ENCODE data around the gene HHATL. TPM values are rescaled to one million over a fixed set of nuclear protein-coding genes. Genes with fewer than 3 reads are reported as not detected.

The HHATL gene
- total RNA-seq, 1 experiment from 2014 or later: not detected

DNA sequence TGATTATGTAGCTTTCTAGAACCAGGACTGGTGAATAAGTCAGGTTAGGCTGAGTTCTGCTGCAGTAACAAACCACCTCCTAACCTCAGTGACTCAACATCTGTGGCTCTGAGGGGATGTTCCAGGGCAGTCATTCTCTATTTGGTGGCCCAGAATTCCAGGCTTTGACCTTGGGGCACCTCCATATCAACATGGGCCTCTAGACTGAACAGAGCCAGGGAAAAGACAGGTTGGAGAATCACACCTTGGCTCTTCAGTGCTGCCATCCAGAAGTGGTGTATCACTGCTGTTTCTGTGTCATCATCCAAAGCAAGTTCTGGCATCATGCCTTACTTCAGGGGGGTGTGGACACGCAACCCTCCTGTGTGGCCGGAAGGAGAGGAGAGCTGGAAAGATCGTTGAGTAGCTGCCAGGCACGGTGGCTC, 33.8 kb downstream of the HHATL start:
- BruUV-seq (replicated peaks): no TSS peak

DNA sequence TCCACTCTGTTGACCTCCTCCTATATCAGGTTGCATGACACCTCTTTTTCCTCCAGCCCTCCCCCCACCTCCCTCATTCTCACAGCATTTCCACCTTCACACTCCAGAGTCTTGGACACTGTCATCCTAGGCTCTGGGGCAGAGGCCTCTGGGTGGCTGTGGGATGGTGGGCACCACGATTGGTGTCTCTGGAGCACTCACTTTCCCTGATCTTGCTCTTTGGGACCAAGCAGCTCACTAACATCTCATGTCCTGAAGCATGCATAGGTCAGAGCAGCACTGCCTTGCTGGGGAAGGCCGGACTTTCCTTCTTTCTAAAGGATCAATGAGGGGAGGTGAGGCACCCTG, 34.2 kb downstream of the HHATL start:
- H3K27ac ChIP-seq (ENCODE audit: low read length): no peak overlapping the region
- TF ChIP-seq POLR2AphosphoS5 (IDR thresholded peaks at IDR 0.05; ENCODE audit: low read depth, low read length) (no peak), TCF7L2 (IDR thresholded peaks at IDR 0.05; ENCODE audit: low read depth, low read length) (no peak), SIN3A (IDR thresholded peaks at IDR 0.05; ENCODE audit: borderline replicate concordance, insufficient read depth, low read depth, low read length) (no peak)
- TF ChIP-seq, protein P1, sequence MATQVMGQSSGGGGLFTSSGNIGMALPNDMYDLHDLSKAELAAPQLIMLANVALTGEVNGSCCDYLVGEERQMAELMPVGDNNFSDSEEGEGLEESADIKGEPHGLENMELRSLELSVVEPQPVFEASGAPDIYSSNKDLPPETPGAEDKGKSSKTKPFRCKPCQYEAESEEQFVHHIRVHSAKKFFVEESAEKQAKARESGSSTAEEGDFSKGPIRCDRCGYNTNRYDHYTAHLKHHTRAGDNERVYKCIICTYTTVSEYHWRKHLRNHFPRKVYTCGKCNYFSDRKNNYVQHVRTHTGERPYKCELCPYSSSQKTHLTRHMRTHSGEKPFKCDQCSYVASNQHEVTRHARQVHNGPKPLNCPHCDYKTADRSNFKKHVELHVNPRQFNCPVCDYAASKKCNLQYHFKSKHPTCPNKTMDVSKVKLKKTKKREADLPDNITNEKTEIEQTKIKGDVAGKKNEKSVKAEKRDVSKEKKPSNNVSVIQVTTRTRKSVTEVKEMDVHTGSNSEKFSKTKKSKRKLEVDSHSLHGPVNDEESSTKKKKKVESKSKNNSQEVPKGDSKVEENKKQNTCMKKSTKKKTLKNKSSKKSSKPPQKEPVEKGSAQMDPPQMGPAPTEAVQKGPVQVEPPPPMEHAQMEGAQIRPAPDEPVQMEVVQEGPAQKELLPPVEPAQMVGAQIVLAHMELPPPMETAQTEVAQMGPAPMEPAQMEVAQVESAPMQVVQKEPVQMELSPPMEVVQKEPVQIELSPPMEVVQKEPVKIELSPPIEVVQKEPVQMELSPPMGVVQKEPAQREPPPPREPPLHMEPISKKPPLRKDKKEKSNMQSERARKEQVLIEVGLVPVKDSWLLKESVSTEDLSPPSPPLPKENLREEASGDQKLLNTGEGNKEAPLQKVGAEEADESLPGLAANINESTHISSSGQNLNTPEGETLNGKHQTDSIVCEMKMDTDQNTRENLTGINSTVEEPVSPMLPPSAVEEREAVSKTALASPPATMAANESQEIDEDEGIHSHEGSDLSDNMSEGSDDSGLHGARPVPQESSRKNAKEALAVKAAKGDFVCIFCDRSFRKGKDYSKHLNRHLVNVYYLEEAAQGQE (IDR thresholded peaks at IDR 0.05; ENCODE audit: insufficient read depth in 1 of 2, low read depth in 2 of 2, low read length in 1 of 2): no peak
- TF ChIP-seq, protein P2, sequence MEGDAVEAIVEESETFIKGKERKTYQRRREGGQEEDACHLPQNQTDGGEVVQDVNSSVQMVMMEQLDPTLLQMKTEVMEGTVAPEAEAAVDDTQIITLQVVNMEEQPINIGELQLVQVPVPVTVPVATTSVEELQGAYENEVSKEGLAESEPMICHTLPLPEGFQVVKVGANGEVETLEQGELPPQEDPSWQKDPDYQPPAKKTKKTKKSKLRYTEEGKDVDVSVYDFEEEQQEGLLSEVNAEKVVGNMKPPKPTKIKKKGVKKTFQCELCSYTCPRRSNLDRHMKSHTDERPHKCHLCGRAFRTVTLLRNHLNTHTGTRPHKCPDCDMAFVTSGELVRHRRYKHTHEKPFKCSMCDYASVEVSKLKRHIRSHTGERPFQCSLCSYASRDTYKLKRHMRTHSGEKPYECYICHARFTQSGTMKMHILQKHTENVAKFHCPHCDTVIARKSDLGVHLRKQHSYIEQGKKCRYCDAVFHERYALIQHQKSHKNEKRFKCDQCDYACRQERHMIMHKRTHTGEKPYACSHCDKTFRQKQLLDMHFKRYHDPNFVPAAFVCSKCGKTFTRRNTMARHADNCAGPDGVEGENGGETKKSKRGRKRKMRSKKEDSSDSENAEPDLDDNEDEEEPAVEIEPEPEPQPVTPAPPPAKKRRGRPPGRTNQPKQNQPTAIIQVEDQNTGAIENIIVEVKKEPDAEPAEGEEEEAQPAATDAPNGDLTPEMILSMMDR (IDR thresholded peaks at IDR 0.05): no peak
- intact Hi-C loops (cut with micrococcal nuclease; ENCODE audit: unreplicated experiment): no loop called here
- H3K27me3 ChIP-seq (ENCODE audit: control insufficient read depth, insufficient read depth, low read length): no peaks in the 10 kb centered on the region
- in situ Hi-C loops (cut with HindIII; ENCODE audit: low pct_unique_long_range_greater_than_20kb, low sequenced_read_pairs): no loop called here
- CTCF ChIA-PET: no interaction called here
- no peak for DNase-seq (ENCODE audit: low read depth, low spot score)
- no peak overlapping the region for H3K4me3 ChIP-seq (ENCODE audit: low read depth in 2 of 2, low read length in 2 of 2)
- no peaks in the 10 kb centered on the region for H3K9me3 ChIP-seq (ENCODE audit: control insufficient read depth, insufficient read depth, low read depth, low read length)
- BruUV-seq (replicated peaks): no TSS peak
- ATAC-seq: no peak
- no peaks in the 10 kb centered on the region for H3K4me1 ChIP-seq (ENCODE audit: control insufficient read depth, insufficient read depth, low read length)
- H3K36me3 ChIP-seq (ENCODE audit: control insufficient read depth, insufficient read depth, low read length): no peaks in the 10 kb centered on the region
- POLR2A ChIA-PET: no interaction called here

More for the DNA sequence above, 33.8 kb downstream of the HHATL start:
- TF ChIP-seq POLR2AphosphoS5 (IDR thresholded peaks at IDR 0.05; ENCODE audit: low read depth, low read length): no peak
- TF ChIP-seq, protein P1 (IDR thresholded peaks at IDR 0.05; ENCODE audit: insufficient read depth in 1 of 2, low read depth in 2 of 2, low read length in 1 of 2): no peak
- TF ChIP-seq TCF7L2 (IDR thresholded peaks at IDR 0.05; ENCODE audit: low read depth, low read length): no peak
- ChIA-PET POLR2A (no interaction called here), CTCF (no interaction called here)
- no peak overlapping the region for H3K4me3 ChIP-seq (ENCODE audit: low read depth in 2 of 2, low read length in 2 of 2)
- in situ Hi-C loops (cut with HindIII; ENCODE audit: low pct_unique_long_range_greater_than_20kb, low sequenced_read_pairs) (no loop called here), intact Hi-C loops (cut with micrococcal nuclease; ENCODE audit: unreplicated experiment) (no loop called here)
- no peaks in the 10 kb centered on the region for H3K36me3 ChIP-seq (ENCODE audit: control insufficient read depth, insufficient read depth, low read length)
- H3K27me3 ChIP-seq (ENCODE audit: control insufficient read depth, insufficient read depth, low read length): no peaks in the 10 kb centered on the region
- DNase-seq (ENCODE audit: low read depth, low spot score) (no peak), ATAC-seq (no peak)
- H3K9me3 ChIP-seq (ENCODE audit: control insufficient read depth, insufficient read depth, low read depth, low read length): no peaks in the 10 kb centered on the region
- no peak overlapping the region for H3K27ac ChIP-seq (ENCODE audit: low read length)
- H3K4me1 ChIP-seq (ENCODE audit: control insufficient read depth, insufficient read depth, low read length): no peaks in the 10 kb centered on the region

Measured in Panc1 (cell line).